ENCODE results near the gene CACNA1G. TPM values are rescaled to one million over a fixed set of nuclear protein-coding genes. Genes with fewer than 3 reads are reported as not detected.

The CACNA1G gene
- total RNA-seq, 1 donor from 2014 or later: 4.9 TPM

GRCh38 chr17:50625032-50625871 lies 64.7 kb downstream of the CACNA1G start:
- intact Hi-C loops (cut with DNase I): loop anchor here (5.0 kb wide), 1 partner anchor 78 kb away; the partner anchor contains the start of gene SPATA20
- Histone ChIP-seq H3K27me3 (no peaks in the 10 kb centered on the region), H3K27ac (no peak overlapping the region), H3K4me3 (no peak overlapping the region), H3K9me3 (no peaks in the 10 kb centered on the region), H3K4me1 (no peaks in the 10 kb centered on the region), H3K36me3 (no peaks in the 10 kb centered on the region)
- no peak for TF ChIP-seq POLR2AphosphoS5 (IDR thresholded peaks at IDR 0.05; ENCODE audit: insufficient read depth in 1 of 2, low read depth in 1 of 2)
- no peak for TF ChIP-seq POLR2A (IDR thresholded peaks at IDR 0.05)
- TF ChIP-seq, protein P1, sequence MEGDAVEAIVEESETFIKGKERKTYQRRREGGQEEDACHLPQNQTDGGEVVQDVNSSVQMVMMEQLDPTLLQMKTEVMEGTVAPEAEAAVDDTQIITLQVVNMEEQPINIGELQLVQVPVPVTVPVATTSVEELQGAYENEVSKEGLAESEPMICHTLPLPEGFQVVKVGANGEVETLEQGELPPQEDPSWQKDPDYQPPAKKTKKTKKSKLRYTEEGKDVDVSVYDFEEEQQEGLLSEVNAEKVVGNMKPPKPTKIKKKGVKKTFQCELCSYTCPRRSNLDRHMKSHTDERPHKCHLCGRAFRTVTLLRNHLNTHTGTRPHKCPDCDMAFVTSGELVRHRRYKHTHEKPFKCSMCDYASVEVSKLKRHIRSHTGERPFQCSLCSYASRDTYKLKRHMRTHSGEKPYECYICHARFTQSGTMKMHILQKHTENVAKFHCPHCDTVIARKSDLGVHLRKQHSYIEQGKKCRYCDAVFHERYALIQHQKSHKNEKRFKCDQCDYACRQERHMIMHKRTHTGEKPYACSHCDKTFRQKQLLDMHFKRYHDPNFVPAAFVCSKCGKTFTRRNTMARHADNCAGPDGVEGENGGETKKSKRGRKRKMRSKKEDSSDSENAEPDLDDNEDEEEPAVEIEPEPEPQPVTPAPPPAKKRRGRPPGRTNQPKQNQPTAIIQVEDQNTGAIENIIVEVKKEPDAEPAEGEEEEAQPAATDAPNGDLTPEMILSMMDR (IDR thresholded peaks at IDR 0.05): no peak
- no peak for DNase-seq (ENCODE audit: extremely low spot score in 2 of 2)

- no peaks in the 10 kb centered on the region for H3K9me3 ChIP-seq
- no peaks in the 10 kb centered on the region for H3K36me3 ChIP-seq
- DNase-seq (ENCODE audit: extremely low spot score in 2 of 2): no peak
- no peak overlapping the region for H3K4me3 ChIP-seq
- intact Hi-C loops (cut with DNase I): loop anchor here (5.0 kb wide), 1 partner anchor 79 kb away; the partner anchor contains the start of gene SPATA20
- peak in 1 of 2 donors; percentile 27 for TF ChIP-seq POLR2AphosphoS5 (IDR thresholded peaks at IDR 0.05; ENCODE audit: insufficient read depth in 1 of 2, low read depth in 1 of 2)
- TF ChIP-seq POLR2A (IDR thresholded peaks at IDR 0.05): no peak
- TF ChIP-seq, protein P1 (IDR thresholded peaks at IDR 0.05): peak; percentile 62 to 68 (median 67)
- H3K27ac ChIP-seq: no peak overlapping the region
- H3K27me3 ChIP-seq: no peaks in the 10 kb centered on the region
- no peaks in the 10 kb centered on the region for H3K4me1 ChIP-seq
These were observed 65.6 kb downstream of the CACNA1G start for GRCh38 chr17:50626037-50626574.

GRCh38 chr17:50627036-50627781 lies 66.7 kb downstream of the CACNA1G start:
- no peak for DNase-seq (ENCODE audit: extremely low spot score in 2 of 2)
- no peaks in the 10 kb centered on the region for H3K36me3 ChIP-seq
- peaks cover 8% of the 10 kb centered on the region for H3K4me1 ChIP-seq
- H3K27me3 ChIP-seq: no peaks in the 10 kb centered on the region
- no peak for TF ChIP-seq POLR2A (IDR thresholded peaks at IDR 0.05)
- TF ChIP-seq, protein P1 (IDR thresholded peaks at IDR 0.05): no peak
- no peak for TF ChIP-seq POLR2AphosphoS5 (IDR thresholded peaks at IDR 0.05; ENCODE audit: insufficient read depth in 1 of 2, low read depth in 1 of 2)
- no peaks in the 10 kb centered on the region for H3K9me3 ChIP-seq
- intact Hi-C loops (cut with DNase I): loop anchor here (5.0 kb wide), 1 partner anchor 80 kb away; the partner anchor contains the start of gene SPATA20
- H3K4me3 ChIP-seq: no peak overlapping the region
- no peak overlapping the region for H3K27ac ChIP-seq

DNA sequence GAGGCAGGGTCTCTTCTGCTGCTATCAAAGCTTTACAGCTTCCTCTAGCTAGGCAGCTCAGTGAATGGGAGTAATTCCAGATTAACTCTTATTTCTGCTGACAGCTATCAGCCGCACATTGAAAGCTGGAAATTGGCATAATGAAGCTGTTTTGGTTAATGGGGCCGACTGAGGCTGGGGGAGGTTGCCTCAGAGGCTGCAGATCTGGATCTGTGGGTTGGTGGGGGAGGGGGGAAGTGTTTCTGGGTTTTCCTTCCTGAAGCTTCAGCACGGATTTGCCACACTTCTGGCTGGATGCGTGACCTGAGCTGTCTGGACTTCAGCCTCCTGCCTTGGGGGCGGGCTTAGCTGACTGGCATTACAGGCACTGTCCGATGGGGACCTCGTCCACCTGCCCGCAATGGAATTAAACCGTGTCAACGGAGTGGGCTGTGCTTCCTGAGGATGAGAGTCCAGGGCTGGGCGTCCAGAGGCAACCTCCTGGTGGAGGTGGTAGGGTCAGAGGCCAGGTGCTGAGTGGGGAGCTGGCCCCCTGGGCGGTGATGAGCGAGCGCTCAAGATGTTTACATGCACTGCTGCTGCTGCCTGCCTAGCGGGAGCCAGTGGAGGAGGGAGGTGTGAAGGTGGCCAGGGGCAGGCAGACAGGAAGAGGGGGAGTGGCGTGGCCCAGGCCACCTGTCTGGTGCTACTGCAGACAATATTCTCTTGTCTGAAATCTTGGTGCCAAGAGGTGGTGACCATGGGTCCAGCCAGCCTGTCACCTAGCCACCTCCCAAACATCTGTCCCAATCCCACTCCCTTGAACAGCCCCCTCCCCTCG lies 67.5 kb downstream of the CACNA1G start:
- no peaks in the 10 kb centered on the region for H3K9me3 ChIP-seq
- DNase-seq (ENCODE audit: extremely low spot score in 2 of 2): no peak
- no peaks in the 10 kb centered on the region for H3K36me3 ChIP-seq
- H3K4me1 ChIP-seq: peaks cover 8% of the 10 kb centered on the region
- intact Hi-C loops (cut with DNase I): loop anchor here (5.0 kb wide), 1 partner anchor 81 kb away; the partner anchor contains the start of gene SPATA20
- no peak overlapping the region for H3K27ac ChIP-seq
- H3K27me3 ChIP-seq: no peaks in the 10 kb centered on the region
- no peak overlapping the region for H3K4me3 ChIP-seq
- TF ChIP-seq, protein P1 (IDR thresholded peaks at IDR 0.05): no peak
- TF ChIP-seq POLR2AphosphoS5 (IDR thresholded peaks at IDR 0.05; ENCODE audit: insufficient read depth in 1 of 2, low read depth in 1 of 2): no peak
- no peak for TF ChIP-seq POLR2A (IDR thresholded peaks at IDR 0.05)

All from vagina (tissue), 2 donors.